Umbilical cord (tissue), 2 donors: ENCODE measurements around the gene ARF4. TPM values are rescaled to one million over a fixed set of nuclear protein-coding genes. Genes with fewer than 3 reads are reported as not detected.

Source experiments
- DNase-seq: peaks from one replicate; pipeline ENCODE4 v3.0.0-alpha.2; 2015; ENCODE audit warnings: low spot score
- total RNA-seq: library from RNA; depleted of rRNA; stranded (reverse); fragments of >200 nt; gene quantifications from one replicate; pipeline ENCODE4 v1.2.3, GENCODE V29; 2014; ENCODE audit warnings: low replicate concordance; ENCODE audit not compliant: insufficient read depth

ARF4 gene
- total RNA-seq, 1 donor from 2014 or later: 142 TPM

GRCh38 chr3:57582474-57583168 lies 14.5 kb downstream of the ARF4 start:
- DNase-seq: no peak

GRCh38 chr3:57577801-57578200 lies 19.3 kb downstream of the ARF4 start:
- DNase-seq: no peak

GRCh38 chr3:57575966-57576626 lies 21.0 kb downstream of the ARF4 start:
- no peak for DNase-seq

DNA sequence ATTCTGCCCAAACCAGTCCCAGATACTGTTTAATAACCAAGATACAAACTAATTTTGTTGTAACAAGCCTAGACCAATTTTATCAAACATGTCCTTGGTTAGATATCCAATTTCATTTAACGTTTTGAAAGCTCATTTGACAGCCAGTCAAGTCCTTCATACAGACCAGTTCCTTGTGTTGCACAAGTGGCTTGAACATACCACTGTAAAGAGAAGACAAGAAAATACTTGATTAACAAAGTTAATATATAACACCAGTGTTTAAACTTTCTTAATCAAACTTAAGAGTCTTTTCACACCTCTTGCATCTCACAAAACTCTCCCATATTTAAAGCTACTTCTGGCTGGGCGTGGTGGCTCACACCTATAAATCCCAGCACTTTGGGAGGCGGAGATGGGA lies 25.0 kb downstream of the ARF4 start:
- no peak for DNase-seq

GRCh38 chr3:57570878-57571277 lies 26.3 kb downstream of the ARF4 start:
- DNase-seq: no peak

- no peak for DNase-seq
These were observed 27.2 kb downstream of the ARF4 start for GRCh38 chr3:57569859-57570450.

GRCh38 chr3:57559526-57559925 lies 37.6 kb downstream of the ARF4 start:
- DNase-seq: no peak

GRCh38 chr3:57557085-57557537 lies 40.0 kb downstream of the ARF4 start:
- DNase-seq: peak; percentile 18

GRCh38 chr3:57556459-57557084 lies 40.6 kb downstream of the ARF4 start:
- no peak for DNase-seq

DNA sequence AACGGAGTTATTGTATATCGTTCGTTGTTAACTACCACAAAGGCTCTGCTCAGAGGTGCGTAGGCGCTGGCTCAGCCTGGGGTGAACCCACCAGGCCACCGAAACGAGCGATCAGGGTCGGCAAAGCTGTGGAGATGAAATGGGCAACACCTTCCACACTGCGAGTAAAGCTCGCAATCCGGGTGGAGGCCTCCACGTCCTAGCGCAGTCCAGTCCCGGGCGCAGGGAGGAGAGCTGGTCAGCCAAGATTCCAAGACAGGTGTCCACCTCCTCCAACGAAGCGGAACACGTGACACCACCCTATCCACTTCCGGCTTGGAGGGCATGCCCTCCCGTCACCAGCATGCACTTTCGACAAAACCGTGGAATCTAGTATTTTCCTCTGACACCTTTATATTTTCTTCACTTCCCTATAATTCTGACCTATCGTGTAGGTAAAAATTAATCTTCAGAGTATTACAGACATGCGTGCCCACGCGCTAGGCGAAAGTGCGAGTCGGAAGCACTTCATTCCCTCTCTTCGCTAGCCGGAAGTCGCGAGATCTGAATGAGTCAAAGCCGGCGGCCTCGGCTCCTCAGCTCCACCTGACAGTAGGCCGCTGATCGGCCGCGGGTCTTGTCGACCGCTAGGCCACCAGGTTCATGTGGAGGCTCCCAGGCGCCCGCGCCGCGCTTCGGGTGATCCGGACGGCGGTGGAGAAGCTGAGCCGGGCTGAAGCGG lies 41.2 kb downstream of the ARF4 start, which contains the start of gene PDE12:
Gene PDE12, plus strand, starts transcription at position 537 of the 721 bp plus-strand sequence. Its CDS starts 106 bp downstream, at position 643.
- DNase-seq: peak; percentile 94

DNA sequence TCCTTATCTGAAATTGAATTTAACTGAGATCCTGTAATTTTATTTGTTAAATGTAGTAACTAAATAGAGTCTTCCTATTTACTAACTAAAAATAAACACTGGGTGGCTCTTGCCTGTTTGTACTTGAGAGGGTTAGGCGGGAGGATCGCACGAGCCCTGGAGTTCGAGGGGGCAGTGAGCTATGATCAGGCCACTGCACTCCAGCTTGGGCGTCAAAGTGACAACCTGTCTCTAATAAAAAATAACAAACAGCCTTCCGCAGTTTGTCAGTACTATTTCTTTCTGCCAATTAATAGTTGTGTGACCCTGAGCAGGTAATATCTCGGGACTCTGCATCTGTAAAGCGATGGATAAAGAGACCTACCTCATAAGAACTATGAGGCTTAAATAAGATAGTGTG lies 41.8 kb downstream of the ARF4 start:
- no peak for DNase-seq

GRCh38 chr3:57546616-57547015 lies 50.5 kb downstream of the ARF4 start:
- no peak for DNase-seq

- DNase-seq: no peak
These were observed 51.4 kb downstream of the ARF4 start for GRCh38 chr3:57545636-57546268.

DNA sequence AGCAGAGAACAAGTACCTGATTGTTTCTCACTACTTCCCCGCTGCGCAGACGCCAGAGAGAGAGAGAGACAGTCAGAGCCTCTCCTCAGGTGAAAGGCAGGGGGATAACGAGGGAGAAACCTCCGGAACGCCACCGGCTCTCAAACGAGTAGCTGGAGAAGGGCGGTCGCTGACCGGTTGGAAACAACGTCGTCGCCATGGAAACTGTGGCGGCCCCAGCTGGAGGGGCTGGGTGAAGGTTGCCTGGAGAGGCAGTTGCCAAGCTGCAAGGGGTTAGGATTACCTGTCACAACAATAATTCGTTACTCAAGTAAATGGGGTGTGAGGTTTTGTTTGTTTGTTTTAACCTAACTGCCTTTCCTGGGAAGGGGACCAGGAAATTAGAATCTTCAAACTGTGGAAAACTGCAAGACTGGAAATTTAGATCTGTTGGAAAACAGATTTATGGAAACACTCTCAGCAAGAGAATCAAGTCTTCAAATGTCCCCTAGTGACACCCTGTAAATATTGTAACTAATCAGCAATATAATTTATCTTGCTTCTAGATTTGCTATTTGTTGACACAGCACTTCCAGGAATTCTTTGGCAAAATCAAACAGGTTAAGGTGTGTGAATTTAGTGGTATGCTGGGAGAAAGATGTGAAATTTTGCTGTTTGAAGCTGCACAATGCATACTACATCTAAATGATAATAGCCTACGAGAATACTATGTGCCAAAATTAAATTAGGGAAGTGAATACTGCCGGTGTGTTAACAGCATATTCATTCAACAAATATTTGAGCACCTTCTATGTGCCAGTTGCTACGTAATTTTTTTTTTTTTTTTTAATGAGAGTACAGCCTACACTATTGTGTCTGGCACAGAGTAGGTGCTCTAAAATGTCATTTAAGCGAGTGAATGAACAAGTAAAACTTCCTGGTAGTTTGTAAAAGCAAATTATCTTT lies 52.7 kb downstream of the ARF4 start, which contains the start of gene DNAH12:
Gene DNAH12, minus strand, starts transcription at position 164 of the 945 bp plus-strand sequence. CDS start 1,474 bp downstream, outside the sequence.
- peak; percentile 54 for DNase-seq

DNA sequence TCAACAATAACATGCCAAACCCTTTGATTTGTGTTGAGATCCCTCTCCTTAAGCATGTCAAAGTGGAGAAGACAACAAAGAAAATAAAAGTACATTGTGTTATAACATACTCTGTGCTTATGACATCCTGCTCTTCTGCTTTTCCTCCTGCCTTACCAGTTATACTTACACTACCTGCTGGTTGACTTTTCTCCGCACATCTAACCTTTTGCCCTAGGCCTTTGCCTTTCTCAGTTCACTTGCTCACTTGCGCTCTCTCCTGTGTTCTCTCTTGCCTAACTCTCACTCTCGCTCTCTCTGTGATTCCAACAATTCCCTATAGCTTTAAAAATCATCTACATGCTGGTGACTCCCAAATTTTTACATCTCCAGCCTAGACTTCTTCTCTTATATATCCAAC lies 58.7 kb downstream of the ARF4 start:
- DNase-seq: peak; percentile 14

DNA sequence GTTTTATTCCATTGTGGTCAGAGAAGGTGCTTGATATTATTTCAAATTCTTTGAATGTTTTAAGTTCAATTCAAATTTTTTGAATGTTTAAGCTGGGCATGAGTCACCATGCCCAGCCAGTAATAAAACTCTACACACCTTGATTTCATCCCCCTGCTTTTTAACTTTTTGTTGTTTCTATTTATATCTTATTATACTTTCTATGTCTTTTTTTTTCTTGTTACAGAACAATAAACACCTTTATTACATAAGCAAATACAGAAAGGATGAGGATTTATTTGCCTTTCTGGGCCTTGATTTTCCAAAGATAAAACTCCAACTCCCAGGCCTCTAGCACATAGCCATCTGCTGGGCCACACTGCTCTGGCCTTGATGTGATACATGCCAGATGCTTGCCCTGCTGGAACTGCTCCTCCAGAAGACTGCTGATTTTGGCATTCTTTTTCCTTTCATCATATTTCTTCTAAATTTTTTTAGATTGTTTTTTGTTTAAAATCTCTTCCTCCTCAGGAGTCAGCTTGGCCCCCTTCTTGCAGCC lies 67.0 kb downstream of the ARF4 start:
- no peak for DNase-seq
